Fibroblast of pulmonary artery (primary cell): ENCODE data around the gene ADH1B.
"Not testable (repeated sequence)": the region's sequence is repeated elsewhere in the genome, so short reads cannot be mapped to it uniquely, and the experiment has no call there.

Source experiments
- DNase-seq: peaks from one replicate; pipeline ENCODE4 v3.0.0-alpha.2; 2010; ENCODE audit warnings: low read depth
- H3K4me3 ChIP-seq: replicated peaks from 2 replicates; pipeline ENCODE4 v1.5.1; 2011; ENCODE audit warnings: low read depth, mild to moderate bottlenecking, control low read depth, low read length, moderate library complexity
- TF ChIP-seq, protein P1 (sequence below): IDR thresholded peaks from 2 replicates; pipeline ENCODE4 v1.5.1; 2011; ENCODE audit warnings: mild to moderate bottlenecking, control low read depth, low read length, inconsistent platforms; ENCODE audit errors: missing control alignments

The ADH1B gene

DNA sequence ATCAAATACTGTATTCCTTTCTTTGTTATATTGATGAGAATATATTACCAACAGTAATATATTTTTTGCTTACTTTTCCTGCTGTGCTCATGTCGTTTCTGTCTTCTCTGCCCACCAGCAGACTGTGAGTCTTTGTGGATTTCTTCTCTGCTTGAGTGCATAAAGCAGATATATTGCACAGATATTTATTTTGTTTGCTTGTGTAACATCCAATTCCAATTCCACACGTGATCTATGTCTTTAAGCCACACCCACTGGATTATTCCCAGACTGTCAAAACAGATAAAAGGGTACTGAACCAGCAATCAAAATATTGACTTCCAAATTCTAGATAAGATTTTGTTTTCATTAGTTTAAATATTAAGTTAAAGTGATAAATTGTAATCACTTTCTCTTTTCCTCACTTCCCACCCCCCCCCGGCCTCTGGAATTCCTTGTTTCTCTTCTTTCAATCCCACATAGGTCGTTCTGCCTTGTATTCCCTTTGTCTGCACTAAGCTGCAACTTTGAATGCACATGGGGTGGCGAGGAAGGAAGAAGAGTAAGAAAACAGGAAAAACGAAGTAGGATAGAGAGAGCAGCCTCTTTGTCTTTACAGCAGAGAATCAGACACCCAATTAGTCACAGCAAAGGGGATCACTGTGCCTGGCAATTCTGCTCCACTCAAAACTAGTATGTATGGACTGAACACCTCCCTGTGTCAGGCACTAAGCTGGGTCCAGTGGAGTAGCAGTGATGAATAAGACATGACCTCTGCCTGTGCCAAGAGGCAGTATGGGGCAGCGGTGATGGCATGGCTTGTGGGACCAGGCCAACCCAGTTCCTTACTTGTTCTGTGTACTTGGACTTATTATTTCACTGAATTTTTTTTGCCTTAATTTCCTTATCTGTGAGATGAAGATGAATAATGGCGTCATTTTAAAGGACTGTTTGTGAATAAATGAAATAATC, at the start of gene ADH1B:
TSS of gene ADH1B (minus strand) at position 161 of the 951 bp plus-strand sequence. CDS start at position 91, 70 bp downstream.
- H3K4me3 ChIP-seq = no peak within 1 kb of the TSS
- TF ChIP-seq, protein P1, sequence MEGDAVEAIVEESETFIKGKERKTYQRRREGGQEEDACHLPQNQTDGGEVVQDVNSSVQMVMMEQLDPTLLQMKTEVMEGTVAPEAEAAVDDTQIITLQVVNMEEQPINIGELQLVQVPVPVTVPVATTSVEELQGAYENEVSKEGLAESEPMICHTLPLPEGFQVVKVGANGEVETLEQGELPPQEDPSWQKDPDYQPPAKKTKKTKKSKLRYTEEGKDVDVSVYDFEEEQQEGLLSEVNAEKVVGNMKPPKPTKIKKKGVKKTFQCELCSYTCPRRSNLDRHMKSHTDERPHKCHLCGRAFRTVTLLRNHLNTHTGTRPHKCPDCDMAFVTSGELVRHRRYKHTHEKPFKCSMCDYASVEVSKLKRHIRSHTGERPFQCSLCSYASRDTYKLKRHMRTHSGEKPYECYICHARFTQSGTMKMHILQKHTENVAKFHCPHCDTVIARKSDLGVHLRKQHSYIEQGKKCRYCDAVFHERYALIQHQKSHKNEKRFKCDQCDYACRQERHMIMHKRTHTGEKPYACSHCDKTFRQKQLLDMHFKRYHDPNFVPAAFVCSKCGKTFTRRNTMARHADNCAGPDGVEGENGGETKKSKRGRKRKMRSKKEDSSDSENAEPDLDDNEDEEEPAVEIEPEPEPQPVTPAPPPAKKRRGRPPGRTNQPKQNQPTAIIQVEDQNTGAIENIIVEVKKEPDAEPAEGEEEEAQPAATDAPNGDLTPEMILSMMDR = no peak
- no peak for DNase-seq

DNA sequence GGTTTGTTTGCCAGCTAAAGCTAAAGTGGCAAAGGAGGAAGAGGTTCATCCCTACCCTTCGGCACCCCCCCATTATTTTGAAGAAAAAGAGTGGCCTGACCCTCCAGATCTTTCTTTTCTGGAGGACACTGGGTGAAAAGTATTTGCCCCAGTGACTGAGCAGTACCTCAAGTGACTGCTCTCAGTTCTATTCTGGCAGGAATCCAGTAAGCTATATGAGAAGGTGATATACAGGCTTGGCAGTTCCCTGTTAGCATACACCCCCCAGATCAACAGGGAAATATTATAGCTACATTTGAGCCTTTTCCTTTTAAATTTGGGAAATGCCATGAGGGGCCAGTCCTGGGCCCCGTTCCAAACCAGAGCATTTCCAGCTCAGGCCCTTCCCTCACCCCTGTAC, 46.6 kb upstream of the ADH1B start:
- H3K4me3 ChIP-seq = not testable (repeated sequence)

DNA sequence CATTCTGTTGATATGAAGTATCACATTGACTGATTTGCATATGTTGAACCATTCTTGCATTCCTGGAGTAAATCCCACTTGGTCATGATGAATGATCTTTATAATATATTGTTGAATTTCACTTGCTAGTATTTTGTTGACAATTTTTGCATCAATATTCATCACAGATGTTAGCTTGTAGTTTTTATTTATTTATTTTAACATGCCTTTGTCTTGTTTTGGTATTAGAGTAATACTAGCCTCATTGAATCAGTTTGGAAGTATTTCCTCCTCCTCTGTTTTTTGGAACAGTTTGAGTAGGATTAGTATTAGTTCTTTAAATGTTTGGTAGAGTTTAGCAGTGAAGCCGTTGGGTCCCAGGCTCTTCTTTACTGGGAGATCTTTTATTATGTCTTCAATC, 45.3 kb upstream of the ADH1B start:
- no peak for DNase-seq
- no peak overlapping the region for H3K4me3 ChIP-seq
- TF ChIP-seq, protein P1 = no peak

More for the DNA sequence above, 46.6 kb upstream of the ADH1B start:
- not testable (repeated sequence) for DNase-seq

DNA sequence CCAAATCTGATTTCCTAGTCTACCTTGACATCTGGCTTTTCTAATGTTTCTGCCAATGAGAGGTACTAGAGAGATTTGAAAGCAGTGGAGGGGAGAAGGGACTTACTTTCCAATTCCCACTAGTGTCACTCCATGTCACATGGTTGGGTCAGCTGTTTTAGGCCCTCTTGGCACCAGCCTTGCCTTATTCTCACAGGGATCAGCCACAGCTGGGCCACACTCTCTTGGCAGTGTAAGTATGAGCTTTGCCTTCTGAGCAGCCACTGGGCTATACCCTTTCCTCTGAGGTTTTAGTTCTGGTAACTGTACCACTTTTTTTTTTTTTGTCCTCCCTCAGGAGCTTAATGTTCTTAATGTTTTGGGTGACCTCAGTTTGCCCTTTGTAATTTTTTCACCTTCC, 41.6 kb upstream of the ADH1B start:
- no peak overlapping the region for H3K4me3 ChIP-seq
- no peak for DNase-seq
- TF ChIP-seq, protein P1 = no peak

DNA sequence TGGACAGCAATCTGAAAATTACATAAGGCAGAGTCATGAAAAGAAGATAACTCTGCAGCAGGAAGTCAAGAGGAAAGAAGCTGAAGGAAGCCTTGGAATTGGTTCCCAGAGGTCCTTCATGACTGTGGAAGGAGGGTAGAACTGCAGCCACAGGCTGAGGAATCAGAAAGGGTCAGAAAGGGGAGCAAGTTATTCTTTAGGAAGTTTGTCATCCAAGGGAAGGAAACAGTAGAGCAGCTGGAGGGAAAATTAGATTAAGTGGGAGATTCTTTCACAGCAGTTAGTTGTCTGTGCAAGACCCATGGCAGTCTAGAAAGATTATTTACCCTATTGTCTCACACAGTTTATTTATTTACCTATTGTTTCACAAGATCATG, 40.7 kb upstream of the ADH1B start:
- TF ChIP-seq, protein P1 = no peak
- H3K4me3 ChIP-seq = no peak overlapping the region
- DNase-seq = no peak

DNA sequence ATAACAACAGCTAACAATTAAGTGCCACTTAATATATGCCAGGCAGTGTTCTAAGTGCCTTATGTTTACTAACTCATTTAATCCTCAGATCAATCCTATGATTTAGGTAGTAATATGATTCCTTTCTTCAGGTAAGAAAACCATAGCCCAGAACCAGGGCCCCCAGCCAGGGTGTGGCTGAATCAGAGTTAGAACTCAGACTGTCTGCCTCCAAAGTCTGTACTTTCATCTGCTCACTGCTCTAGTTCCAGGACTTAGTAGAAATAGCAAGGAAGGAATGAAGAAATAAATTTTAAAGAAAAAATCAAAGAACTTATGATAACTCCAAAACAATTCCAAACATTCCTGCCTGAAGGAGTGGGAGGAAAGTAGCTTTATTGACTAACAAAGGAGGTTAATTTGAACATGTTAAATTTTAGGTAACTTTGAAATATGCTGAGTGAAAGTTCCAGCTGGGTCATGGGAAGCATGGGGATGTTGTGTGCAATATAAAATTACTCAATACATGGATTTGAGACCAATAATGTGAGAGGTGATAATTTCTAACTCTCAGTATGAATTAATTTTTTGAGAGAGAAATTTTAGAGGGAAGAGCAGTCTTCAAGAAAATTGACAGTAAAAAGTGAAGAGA, 40.2 kb upstream of the ADH1B start:
- H3K4me3 ChIP-seq = no peak overlapping the region
- TF ChIP-seq, protein P1 = no peak
- no peak for DNase-seq

DNA sequence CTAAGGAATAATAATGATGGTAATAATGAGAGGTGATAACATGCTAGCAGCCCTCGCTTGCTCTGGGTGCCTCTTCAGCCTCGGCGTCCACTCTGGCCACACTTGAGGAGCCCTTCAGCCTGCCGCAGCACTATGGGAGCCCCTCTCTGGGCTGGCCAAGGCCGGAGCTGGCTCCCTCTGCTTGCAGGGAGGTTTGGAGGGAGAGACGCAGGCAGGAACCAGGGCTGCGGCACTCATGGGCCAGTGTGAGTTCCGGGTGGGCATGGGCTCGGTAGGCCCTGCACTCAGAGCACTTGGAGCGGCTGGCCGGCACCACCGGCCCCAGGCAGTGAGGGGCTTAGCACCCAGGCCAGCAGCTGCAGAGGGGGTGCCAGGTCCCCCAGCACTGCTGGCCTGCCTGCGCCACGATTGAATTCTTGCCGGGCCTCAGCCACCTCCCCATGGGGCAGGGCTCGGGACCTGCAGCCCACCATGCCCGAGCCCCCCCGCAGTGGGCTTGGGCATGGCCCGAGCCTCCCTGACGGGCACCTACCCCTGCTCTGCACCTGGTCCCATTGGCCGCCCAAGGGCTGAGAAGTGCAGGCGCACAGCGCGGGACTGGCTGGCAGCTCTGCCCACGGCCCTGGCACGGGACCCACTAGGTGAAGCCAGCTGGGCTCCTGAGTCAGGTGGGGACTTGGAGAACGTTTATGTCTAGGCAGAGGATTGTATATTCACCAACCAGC, 38.4 kb upstream of the ADH1B start:
- DNase-seq = no peak
- TF ChIP-seq, protein P1 = no peak
- H3K4me3 ChIP-seq = no peak overlapping the region
